HG02759 (cell line): ENCODE measurements around the gene PRKD2.

ENCODE experiments used
- ATAC-seq: cut with Tn5 transposase; IDR thresholded peaks from one replicate; pipeline ENCODE4 v1.9.1; 2021; ENCODE audit warnings: mild to moderate bottlenecking, moderate library complexity; ENCODE audit not compliant: unreplicated experiment

PRKD2 gene

DNA sequence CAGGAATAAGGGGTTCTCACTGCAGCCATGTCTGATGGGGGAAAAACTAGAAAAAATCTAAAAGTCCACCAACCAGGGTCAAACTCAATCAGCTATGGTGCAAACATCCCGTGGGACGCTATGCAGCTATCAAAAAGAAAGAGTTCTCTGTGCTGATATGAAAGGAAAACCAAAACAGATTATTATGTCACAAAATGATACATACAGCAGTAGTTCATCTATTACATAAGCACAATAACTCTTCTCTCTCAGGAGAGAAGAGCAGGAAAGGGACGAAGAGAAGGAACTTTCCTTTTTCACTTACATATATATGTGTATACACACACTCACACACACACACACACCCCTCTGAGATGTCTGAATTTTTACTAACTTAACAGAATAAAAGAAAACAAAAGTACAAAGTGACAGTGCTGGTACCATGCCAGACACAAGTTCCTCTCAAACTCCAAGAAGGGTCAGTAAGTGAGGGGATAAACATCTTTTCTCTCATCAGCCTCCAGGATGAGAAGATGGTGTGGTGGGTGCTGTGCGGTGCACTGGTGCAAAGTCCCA lies 26.1 kb upstream of the PRKD2 start:
- ATAC-seq, result no peak

DNA sequence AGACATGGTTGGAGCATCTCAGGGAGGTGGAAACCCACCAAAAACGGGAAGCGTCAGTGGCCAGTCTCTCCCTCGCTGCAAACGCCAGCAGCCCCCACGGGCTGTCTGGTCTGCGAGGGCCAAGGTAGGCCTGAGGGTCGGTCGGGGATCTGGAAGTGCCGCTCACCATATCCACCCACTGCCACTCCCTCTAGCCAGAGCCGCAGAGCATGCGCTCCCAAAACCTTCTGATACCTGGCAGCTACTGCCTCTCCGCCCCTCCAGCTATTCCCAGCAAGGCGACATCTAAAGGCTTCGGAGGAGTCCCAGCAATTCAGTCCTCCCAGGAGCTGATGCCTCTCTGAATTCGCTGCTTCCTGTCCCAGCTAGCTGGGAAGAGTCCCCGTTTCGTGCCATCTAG lies 24.5 kb upstream of the PRKD2 start:
- no peak for ATAC-seq

GRCh38 chr19:46739290-46739771 lies 22.4 kb upstream of the PRKD2 start:
- ATAC-seq, result no peak

GRCh38 chr19:46737761-46738171 lies 20.9 kb upstream of the PRKD2 start:
- no peak for ATAC-seq

- no peak for ATAC-seq
Measured at GRCh38 chr19:46737298-46737654, 20.4 kb upstream of the PRKD2 start.

GRCh38 chr19:46736531-46737297 lies 19.8 kb upstream of the PRKD2 start:
- ATAC-seq, result no peak

GRCh38 chr19:46733690-46734292 lies 16.9 kb upstream of the PRKD2 start:
- no peak for ATAC-seq

DNA sequence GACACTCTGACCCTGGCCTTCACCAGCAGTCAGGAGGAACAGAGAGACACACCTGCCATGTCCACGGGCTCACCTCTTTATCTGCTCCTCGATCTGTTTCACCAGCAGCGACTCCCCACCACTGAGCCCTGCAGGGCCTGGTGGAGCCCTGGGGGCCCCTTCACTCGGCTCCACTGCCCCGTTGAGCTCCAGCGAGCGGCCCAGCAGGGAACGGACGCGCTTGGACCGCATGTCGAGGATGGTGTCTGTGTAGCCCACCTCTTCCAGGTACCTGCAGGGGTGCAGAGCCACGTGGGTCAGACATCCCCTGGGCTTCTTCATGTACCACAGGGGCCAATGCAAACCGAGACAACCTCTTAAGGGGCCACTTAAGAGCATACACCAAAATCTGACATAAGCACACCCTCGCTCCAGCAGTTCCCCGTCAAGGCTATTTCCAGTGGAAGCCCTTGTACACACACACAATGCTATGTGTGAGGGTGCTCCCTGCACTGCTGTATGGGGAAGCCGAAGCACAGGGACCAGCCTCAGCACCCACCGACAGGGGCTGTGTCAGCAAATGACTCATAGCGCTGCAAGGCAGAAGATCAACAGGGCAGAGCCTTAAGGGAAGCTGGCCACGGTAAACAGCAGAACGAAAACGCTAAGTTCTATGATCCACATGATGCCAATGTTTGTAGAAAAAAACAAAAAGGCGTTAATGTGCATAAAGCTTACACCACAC lies 16.2 kb upstream of the PRKD2 start:
- no peak for ATAC-seq

- no peak for ATAC-seq
Measured at GRCh38 chr19:46732172-46732938, 15.4 kb upstream of the PRKD2 start.

- ATAC-seq, result no peak
Measured at GRCh38 chr19:46731584-46731983, 14.7 kb upstream of the PRKD2 start.

DNA sequence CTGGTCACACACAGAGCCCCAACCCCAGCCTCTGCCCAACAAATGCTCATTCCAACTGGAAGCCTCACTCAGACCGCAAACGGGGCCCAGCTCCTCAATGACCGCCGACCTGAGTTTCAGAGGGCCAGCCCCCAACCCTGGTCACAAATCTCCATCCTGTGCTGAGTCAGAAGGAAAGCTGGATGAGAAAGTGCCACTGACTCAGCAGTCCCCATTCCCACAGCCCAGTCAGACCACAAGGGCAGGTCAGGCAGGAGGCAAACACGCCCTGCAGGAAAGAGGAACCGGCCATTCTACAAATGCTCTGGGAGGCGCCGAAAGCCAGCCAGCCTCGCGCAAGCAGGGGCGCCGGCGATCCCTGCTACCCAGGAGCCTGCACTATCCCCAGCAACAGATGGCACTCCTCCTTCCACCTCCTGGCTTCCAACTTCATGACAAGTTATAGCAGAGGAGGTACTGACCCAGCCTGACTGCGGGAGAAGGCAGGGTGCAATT lies 14.1 kb upstream of the PRKD2 start:
- no peak for ATAC-seq

DNA sequence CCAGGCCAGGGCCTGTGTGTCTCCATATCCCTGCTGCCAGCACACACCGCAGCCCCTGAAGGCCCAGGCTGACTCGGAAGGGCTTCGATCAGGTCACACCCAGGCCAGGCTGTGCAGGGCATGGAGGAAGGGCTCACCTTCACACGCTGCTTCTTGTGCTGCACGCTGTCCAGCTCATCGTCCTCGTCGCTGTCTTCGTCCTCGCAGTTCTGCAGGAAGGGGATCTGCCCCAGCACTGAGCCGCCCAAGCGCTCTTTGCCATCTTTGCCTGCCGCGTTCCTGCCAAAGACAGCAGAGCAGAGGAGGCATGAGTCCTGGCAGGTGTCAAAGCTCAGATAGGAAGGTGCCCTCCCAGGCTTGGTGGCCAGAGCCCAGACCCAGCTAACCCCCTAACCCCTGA lies 13.7 kb upstream of the PRKD2 start:
- no peak for ATAC-seq

DNA sequence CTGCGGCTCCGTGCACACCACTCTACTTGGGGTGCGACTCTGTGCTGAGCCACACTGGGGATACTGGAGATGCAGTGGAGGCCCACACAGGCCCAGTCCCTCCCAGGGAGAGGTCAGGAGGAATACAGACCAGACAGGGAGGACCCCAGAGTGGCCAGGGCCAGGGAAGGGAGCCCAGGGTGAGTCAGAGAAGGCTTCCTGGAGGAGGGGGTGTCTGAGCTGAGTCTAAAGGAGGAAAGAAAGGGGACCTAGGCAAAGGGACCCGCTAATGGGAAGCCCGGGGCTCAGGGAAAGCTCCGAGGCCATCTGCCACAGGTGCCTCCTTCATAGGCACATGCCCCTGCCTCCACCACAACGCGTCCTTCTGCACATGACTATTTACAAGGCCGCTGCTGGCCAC lies 13.3 kb upstream of the PRKD2 start:
- ATAC-seq, result no peak

GRCh38 chr19:46729696-46730095 lies 12.8 kb upstream of the PRKD2 start:
- no peak for ATAC-seq

- ATAC-seq, result peak; percentile 54
Measured at GRCh38 chr19:46728693-46729339, 11.9 kb upstream of the PRKD2 start.

GRCh38 chr19:46728208-46728607 lies 11.3 kb upstream of the PRKD2 start:
- ATAC-seq, result no peak

DNA sequence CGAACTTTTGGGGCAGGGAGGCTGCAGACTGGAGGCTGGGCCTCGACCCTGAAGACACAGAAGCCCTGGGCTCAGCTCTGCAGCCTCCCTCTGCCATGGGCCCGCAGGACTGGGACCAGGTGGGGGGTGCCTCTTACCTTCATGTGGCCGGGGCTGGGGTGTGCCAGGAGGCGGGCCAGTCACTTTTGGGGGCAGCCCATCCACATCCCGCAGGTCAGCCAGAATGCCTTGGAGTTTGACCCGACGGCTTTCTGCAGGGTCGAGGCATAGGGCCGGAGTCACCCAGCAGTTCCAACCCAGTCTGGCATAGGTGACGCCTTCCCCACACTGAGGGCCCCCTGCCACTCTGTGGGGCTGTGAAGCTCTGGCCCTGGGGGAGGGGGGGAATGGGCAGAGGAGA lies 10.8 kb upstream of the PRKD2 start:
- no peak for ATAC-seq

GRCh38 chr19:46726971-46727501 lies 10.1 kb upstream of the PRKD2 start:
- ATAC-seq, result no peak

GRCh38 chr19:46726551-46726950 lies 9.6 kb upstream of the PRKD2 start:
- ATAC-seq, result no peak

- no peak for ATAC-seq
Measured at GRCh38 chr19:46725859-46726393, 9.0 kb upstream of the PRKD2 start.
